ENCODE measurements around the gene AIG1.

DNA sequence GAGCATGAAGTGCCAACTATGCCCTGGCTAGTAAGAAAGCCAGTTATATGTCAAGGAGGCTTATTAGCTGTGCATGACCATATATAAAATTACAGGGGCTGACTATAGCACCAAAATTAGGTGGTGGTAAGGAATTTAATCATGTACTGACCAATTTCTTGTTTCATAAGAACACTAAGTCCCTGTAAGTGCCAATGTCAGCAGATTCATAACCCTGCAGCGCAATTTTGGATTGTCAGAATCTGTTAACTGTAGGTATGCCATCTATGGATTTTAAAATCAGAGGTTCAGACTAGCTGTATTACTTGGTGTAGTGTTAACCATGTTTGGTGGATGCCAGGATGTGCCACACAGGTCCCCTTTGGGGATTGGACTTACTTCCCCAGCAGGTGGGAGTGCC is 207.8 kb downstream of the AIG1 start:
- TF ChIP-seq EZH2 (IDR thresholded peaks at IDR 0.05; ENCODE audit: insufficient read depth, poor library complexity, severe bottlenecking) (no peak), EZH2phosphoT487 (IDR thresholded peaks at IDR 0.05; ENCODE audit: insufficient read depth, low read depth) (no peak)

Data from GM23248 (cell line).